GM12872 (cell line): ENCODE results near the gene SLC7A8.

ENCODE experiments used
- CTCF ChIP-seq: IDR thresholded peaks from 3 replicates; pipeline ENCODE4 v1.5.1; 2011; ENCODE audit warnings: low read depth, mild to moderate bottlenecking, low read length, moderate library complexity; ENCODE audit not compliant: insufficient read depth

The SLC7A8 gene

GRCh38 chr14:23183479-23183878 lies at the start of gene SLC7A8:
SLC7A8 (minus strand) TSS chr14:23183660; CDS start chr14:23182914, 746 bp downstream.
- TF ChIP-seq CTCF: no peak

- no peak for TF ChIP-seq CTCF
These were observed 45.4 kb upstream of the SLC7A8 start for GRCh38 chr14:23228812-23229211.

- TF ChIP-seq CTCF: no peak
These were observed 44.1 kb upstream of the SLC7A8 start for GRCh38 chr14:23227566-23227965.

- TF ChIP-seq CTCF: no peak
These were observed 35.6 kb upstream of the SLC7A8 start for GRCh38 chr14:23219075-23219474.

- no peak for TF ChIP-seq CTCF
These were observed 33.9 kb upstream of the SLC7A8 start for GRCh38 chr14:23217032-23218020.

GRCh38 chr14:23215421-23215820 lies 32.0 kb upstream of the SLC7A8 start:
- TF ChIP-seq CTCF: no peak

- no peak for TF ChIP-seq CTCF
These were observed 26.4 kb upstream of the SLC7A8 start for GRCh38 chr14:23209651-23210423.
